Measurements from ENCODE around the gene SRSF6.
"Not testable (repeated sequence)": the region's sequence is repeated elsewhere in the genome, so short reads cannot be mapped to it uniquely, and the experiment has no call there.

The SRSF6 gene

DNA sequence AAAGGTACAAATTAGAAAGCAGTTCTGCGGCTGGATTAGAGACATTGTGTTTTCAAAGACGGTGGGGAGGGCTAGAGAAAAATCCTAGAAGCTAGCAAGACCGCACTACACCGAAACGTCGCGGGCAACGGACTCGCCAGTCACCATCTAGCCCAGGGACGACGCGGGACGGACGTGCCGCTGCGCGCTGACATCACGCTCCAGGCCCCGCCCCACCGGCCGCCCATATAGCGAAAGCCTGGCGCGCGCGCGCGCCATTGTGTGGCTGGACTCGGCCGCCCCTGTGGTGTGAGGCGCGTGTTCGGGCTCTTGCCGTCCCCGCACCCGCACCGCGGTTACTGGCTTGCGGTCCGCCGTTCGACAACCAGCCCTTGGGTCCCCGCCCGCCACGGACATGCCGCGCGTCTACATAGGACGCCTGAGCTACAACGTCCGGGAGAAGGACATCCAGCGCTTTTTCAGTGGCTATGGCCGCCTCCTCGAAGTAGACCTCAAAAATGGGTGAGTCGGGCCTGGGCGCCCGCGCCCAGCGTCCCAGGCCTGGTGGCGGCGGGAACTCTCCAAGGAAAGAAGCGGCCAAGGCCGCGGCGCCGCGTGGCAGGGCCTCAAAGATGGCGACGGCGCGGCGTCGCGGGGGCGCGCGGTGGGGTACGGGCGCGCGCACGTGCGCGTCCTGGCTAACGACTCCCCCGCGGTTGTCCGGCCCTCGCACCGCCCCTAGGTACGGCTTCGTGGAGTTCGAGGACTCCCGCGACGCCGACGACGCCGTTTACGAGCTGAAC lies at the start of gene SRSF6:
Gene SRSF6, plus strand, starts transcription at position 257 of the 782 bp plus-strand sequence. Its CDS starts 138 bp downstream, at position 395.
- no peak for DNase-seq

DNA sequence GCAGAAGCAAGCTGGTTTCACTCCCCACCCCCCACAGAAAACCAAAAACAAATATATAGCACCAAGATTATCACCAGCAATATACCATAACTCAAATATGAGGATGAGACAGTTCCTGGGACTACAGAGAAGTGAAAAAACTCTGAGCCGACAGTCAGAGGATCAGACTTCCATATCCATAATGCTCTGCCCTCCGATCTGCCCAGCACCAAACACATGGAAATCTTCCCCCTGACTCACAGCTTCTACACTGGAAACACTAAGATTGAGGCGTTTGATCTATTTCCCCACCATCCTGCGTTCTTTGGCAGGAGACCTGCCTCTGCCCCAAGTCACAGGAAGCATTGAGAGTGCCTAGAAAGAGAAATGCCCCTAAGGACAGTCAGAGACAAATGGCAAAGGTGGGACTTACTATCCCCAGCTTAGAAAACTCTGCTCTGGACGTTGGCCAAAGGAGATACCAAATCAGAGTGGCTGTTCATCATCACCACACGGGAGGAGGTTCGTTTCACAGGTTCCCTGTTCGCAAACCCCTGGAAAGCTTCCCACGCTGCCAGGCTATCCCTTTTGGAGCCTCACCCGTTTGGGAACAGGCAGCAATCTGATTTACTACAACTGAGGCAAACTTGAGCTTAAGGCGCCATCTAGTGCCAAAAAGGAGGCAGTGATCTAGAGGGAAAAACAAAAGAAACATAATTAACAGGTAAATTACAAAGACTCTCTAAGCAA lies 48.7 kb upstream of the SRSF6 start:
- DNase-seq = no peak

DNA sequence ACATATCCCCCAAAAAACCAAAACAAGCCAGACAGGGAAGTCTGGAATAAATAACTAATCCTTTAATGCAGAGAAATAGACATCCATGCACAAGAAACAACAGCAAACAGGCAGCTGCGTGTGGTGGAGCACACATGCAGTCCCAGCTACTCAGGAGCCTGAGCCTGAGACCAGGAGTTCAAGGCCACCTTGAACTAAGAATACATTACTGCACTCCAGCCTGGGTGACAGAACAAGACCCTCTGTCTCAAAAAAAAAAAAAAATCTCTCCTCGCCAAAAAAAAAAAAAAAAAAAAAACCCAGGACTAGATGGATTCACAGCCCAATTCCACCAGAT lies 48.2 kb upstream of the SRSF6 start:
- DNase-seq = no peak

DNA sequence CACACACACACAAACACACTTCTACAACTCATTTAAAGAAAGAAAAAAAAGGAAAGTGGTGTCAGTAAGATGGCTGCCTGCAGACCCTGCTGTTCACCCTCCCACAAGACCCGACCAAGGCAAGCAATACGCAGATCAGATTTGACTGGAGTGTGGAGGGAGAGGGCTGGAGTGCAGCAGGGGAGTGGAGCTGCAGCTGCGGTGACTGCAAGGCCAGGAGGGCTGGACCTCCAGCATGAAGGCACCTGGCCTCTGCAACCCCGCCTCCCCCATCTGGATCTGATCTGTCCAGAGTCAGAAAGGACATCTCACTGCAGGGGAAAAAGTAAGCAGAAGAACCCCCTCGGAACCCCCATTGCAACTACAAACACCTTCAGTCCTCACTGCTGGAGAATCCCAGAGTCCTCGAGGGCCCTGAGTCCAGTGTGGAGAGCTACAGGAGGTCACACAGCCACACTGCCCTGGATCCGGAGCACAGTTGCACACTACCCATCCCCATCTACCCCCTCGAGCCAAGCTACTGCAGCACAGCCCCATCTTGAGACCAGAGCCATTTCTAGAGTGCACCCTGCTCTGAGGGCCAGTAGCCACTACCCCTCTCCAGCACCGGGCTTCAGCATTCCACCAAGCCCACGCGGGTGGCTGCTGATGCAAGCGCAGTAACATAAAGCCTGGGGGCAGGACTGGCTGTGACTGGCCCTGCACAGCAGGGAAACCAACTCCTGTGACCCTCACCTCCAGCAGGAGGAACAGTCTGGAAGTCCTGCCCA lies 41.9 kb upstream of the SRSF6 start:
- no peak for DNase-seq

DNA sequence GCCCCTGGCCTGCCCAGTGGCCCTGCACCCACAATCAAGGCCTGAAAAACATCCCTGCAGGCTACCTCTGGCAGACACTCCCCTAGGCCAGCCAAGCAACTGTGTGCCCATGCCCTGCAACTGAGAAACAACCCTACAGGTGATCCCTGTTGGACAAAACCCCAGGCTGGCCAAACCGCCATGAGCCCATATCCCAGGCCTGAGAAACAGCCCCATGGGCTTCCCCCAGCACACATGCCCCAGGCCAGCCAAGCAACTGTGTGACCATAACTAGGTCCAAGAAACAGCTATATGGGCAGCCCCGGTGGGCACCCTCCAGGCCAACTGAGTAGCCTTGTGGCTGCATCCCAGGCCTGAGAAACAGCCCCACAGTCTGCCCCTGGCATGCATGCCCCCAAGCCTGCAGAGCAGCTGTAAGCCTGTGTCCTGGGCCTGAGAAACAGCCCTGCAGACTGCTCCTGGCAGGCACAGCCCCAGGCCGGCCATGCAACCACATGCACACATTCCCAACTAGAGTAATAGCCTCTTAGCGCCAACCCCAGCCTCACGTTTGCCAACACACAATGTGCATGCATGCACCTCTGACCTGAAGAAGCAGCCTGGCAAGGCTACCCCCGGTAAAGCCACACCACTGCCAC lies 41.0 kb upstream of the SRSF6 start:
- no peak for DNase-seq

DNA sequence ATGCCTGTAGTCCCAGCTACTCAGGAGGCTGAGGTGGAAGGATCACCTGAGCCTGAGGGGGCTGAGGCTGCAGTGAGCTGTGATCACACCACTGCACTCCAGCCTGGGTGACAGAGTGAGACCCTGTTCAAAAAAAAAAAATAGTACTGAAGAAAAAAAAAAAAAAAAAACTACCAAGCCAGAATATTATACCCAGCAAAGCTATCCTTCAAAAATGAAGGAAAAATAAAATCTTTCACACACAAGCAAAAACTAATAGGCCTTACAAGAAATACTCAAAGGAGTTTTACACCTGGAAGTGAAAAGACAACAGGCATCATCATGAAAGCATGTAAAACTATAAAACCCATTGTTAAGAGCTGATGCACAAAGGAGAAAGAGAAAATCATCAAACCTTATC lies 37.5 kb upstream of the SRSF6 start:
- no peak for DNase-seq

DNA sequence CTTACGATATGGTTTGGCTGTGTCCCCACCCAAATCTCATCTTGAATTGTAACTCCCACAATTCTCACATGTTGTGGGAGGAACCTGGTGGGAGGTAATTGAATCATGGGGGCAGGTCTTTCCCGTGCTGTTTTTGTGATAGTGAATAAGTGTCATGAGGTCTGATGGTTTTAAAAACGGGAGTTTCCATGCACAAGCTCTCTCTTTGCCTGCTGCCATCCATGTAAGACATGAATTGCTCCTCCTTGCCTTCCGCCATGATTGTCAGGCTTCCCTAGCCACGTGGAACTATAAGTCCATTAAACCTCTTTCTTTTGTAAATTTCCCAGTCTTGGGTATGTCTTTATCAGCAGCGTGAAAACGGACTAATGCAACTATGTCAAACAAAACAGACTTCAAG lies 36.8 kb upstream of the SRSF6 start:
- not testable (repeated sequence) for DNase-seq

DNA sequence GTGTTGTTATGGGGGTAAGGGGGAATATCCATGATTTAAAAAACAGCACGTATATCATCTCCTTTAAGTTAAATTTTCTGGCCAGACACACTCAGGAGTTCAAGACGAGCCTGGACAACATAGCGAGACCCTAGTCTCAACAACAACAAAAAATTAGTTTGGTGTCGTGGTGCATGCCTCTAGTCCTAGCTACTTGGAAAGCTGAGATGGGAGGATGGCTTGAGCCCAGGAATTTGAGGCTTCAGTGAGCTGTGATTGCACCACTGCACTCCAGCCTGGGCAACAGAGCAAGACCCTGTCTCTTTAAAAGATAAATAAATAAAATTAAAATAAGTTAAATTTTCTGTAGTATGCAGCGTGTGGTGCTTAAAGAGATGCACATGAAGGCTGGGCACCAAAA lies 31.5 kb upstream of the SRSF6 start:
- DNase-seq = no peak

DNA sequence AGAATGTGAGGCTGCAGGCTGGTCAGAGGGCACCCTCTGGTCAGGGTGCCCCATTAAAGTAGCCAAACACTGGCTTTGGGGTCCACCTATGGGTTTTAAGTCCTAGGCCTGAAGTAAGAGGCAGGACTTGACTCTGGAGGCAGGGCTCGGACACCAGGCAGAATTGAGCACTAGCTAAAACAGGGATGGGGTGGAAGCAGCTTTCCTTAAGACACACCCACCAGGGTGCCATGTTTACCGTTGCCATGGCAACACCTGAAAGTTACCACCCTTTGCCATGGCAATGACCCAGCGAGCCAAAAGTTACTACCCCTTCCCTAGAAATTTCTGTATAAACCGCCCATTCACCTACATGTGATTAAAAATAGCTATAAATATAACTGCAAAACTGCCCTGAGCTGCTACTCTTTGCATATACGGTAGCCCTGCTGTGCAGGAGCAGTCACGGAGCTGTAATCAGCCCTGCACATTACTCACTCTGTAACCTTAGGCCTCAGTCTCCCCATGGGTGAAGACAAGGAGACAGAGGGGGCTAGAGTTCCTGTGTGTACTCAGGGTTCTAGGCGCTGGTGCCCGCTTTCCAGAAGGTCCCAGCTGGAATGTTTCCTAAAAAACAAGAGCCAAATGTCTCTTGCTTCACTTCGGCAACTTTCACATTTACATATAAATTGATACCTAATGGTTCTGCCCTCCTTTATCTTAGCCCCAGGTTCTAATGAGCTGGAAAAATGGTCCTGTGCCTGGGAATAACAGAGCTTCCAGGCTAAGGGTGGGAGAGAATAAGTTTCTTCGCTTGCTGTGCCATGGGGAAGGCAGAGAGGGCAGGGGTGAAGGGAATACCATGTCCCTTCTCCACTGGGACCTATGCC lies 27.2 kb upstream of the SRSF6 start:
- no peak for DNase-seq

DNA sequence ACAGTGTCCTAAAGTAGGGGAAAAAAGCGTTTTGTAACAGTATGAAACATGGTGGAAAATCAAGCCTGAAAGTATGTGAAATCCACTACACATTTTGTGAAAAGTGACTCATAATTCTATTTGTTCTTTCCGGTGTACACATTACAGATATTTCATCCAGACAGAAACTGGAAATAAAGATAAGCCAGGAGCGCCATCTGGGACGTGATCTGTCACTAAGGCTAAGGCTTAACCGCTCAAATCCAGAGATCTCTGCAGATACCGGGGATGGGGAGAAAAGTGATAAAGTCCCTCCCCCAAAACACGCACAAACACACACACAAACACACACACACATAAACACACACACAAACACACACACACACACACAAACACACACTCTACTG lies 26.6 kb upstream of the SRSF6 start:
- DNase-seq = no peak

DNA sequence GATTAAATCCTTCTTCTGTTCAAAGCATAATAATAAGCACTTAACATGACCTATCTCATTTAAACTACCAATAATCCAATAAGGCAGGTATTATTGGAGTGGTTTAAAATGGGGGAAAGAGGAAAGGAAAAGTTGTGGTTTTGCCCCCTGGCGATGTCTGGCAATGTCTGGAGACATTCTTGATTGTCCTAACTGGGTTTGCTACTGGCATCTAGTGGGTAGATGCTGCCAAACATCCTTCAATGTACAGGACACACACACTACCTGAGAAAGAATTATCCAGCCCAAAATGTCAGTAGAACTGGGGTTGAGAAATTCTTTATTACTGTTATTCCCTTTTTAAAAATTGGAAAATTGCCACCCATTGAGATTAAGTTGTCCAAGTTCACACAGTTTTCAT lies 25.2 kb upstream of the SRSF6 start:
- DNase-seq = no peak

DNA sequence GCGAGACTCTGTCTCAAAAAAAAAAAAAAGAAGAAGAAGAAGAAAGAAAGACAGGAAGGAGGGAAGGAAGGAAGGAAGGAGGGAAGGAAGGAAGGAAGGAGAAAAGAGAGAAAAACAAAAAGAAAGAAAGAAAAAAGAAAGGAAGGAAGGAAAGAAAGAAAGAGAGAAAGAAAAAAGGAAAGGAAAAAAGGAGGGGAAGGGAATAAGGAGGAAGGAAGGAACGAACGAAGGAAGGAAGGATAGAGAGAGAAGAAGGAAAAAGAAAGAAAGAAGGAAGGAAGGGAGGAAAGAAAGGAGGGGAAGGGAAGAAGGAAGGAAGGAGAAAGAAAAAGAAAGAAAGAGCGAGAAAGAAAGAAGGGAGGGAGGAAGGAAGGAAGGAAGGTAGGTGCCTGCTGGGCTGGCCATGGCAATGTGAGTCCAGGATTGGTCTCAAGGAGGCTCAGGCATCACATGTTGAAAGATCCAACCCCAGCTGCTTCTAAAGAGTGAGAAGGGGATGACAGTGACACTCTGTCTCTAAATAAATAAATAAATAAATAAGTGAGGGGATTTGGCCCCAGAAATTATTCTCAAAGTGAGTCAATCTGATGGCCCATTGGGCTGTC lies 24.3 kb upstream of the SRSF6 start:
- DNase-seq = no peak

DNA sequence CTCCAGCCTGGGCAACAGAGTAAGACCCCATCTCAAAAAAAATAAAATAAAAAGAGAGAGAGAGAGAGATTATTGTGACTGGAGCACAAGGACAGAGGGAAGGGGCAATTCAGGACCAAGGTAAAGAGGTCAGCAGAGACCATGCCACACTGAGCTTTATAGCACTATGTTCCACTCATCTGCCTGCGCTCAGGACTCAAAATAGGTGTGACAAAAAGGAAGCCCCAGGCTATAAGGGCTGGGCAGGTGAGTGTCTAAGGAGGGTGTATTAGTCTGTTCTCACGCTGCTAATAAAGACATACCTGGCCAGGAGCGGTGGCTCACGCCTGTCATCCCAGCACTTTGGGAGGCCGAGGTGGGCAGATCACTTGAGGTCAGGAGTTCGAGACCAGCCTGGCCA lies 23.1 kb upstream of the SRSF6 start:
- DNase-seq = no peak

DNA sequence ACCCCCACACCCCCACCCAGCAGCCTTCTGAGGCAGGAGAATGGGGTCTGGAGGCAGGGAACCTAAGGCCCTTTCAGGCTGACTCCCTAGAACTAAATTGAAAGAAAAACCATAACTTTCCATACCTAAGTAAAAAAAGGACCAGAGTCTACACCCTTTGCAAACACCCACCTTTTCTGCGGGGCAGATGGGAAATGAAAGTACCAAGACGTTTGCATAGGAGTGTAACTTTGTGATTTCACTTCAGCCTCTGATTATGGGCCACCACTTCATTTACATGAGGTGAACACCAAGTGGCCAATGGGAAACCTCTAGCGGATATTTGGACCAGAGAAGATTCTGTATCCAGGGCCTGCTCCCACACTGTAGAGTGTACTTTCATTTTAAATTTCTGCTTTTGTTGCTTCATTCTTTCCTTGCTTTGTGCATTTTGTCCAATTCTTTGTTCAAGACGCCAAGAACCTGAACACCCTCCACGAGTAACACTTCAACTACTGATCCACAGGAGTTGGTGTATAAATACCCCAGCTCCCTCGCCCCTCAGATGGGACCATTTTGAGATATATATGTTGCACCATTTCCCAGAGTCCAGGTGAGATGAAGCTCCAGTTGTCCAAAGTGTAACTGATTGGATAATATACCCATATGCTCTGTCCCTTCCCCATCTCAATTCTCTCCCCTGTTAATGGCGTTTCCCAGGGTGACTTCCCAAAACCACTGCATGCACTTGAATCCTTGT lies 18.9 kb upstream of the SRSF6 start:
- DNase-seq = no peak

DNA sequence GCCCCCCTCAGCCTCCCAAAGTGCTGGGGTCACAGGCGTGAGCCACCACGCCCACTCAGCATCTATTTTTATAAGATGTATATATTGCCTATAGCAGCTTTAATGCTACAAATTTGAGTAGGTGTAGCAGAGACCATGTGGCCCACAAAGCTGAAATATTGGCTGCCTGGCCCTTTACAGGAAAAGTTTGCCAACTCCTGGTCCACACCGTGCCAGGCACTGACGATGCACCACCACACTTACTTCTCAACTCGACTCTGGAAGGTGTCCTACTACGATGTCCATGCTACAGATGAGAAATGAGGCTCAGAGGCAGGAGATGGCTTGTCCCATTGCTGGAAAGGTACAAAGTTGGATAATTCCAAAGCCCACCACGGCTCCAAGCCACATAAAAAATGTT lies 17.2 kb upstream of the SRSF6 start:
- no peak for DNase-seq

DNA sequence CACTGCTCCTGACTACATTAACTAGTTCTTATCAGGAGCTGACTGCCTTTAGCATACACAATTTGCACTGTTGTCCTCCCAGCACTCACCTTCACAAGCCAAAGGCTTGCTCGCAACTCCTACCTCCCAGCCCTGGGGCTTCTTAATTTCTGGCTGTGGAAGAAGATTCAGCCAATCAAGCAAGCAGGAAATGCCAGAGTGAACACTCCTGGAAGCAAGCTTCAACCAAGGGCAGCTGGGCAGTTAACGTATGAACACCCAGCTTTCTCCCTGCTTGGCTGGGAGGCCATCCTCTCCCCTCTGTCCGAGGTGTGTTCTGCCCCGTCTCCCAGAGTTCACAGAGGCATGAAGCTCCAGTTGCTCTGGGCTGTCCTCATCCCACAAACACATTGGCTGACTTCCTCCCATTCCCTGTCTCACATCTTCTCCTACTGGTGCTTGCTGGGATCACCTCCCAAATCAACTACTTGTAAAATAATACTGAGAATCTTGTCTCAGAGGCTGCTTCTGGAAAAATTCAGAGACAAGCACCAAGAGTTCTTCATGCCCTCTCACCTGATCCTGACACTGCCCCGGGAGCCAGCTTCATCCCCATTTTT lies 15.3 kb upstream of the SRSF6 start:
- no peak for DNase-seq

DNA sequence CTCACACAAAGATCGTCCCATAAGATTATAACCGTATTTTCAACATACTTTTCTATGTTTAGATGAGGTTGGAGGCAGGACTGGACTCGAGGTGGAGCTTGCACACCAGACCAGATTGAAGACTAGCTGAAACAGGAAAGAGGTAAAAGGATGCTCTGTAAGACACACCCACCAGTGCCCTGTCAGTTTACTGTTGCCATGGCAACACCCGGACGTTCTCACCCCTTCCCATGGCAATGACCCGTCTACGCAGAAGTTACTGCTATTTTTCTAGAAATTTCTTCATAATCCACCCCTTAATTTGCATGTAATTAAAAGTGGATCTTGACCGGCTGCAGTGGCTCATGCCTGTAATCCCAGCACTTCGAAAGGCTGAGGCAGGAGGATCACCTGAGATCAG lies 13.6 kb upstream of the SRSF6 start:
- DNase-seq = no peak

DNA sequence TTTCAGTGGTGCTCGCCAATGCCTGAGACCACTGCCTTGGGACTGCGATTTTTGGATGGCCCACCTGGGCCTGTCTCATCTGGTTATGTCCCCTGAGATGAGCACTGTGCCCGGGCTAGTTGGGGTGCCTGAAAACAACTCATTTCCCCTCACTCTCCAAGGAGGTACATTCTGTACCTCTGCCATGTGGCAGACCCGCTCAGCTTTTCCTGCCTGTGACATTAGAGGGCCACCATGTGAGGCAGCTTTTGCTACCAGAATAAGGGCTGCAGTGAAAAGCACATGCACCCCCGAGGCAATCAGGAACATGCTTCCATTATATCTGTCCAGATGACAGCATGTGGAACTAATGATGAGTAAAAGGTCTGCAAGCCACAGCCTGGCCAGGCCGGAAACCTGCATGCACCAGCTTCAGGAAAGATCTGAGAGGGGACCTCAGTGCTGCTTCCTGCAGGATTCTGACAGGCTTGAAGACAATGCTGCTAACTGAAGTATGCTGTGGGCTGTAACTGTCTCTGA lies 11.3 kb upstream of the SRSF6 start:
- no peak for DNase-seq

DNA sequence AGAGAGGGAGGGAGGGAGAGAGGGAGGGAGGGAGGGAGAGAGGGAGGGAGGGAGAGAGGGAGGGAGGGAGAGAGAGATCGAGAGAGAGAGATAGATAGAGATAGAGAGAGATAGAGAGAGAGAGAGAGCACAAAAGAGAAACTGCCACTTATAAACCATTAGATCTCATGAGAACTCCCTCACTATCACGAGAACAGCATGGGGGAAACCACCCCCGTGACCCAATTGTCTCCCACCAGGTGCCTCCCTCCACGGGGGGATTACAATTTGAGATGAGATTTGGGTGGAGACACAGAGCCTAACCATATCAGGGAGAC lies 9.3 kb upstream of the SRSF6 start:
- not testable (repeated sequence) for DNase-seq

DNA sequence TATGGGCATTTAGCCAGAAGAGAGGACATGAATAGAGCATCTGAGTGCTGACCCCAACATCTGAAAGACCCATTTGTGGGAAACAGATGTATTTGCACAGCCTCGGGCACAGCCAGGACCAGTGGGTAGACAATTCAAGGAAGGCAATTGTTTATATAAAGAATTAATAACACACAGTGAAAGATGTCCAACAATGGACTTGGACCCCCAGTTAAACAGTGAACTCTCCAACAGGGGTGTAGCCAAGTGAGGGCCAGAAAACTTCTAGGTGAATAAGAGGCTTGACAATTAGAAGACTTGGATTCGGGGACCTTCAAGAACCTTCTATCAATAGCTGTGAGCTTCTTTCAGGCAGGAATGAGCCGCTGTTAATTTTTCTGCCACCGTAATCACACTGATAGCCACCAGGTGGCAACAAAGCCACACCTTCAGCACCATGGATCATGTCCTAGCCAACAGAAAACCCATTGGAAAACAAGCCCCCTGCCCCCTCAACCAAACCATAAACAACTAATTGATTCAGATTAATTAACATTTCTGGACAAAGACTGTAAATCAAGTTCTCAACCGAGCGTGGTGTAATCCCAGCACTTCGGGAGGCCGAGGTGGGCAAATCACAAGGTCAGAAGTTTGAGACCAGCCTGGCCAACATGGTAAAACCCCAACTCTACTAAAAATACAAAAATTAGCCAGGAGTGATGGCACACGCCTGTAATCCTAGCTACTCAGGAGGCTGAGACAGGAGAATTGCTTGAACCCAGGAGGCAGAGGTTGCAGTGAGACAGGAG lies 8.8 kb upstream of the SRSF6 start:
- no peak for DNase-seq
